Esophagus squamous epithelium (tissue), 4 donors: Measurements from ENCODE around the gene LPP.

Experiments used
- CTCF ChIP-seq, 6 experiments: fragments of 450-650 bp in 4 of 6; fragments of 200-600 bp in 2 of 6; sonication (generic) in 2 of 6; IDR thresholded peaks; one replicate each; pipeline ENCODE4 v1.5.1; 2016 to 2019; ENCODE audit warnings: antibody characterized with exemption in 6 of 6, mild to moderate bottlenecking in 4 of 6, moderate library complexity in 4 of 6
- POLR2A ChIP-seq, 4 donors: fragments of 450-650 bp; IDR thresholded peaks; one replicate each; pipeline ENCODE4 v1.6.1; 2017; ENCODE audit warnings: antibody characterized with exemption in 4 of 4, mild to moderate bottlenecking in 4 of 4, moderate library complexity in 3 of 4

- TF ChIP-seq POLR2A (IDR thresholded peaks at IDR 0.05), result no peak
- TF ChIP-seq CTCF (IDR thresholded peaks at IDR 0.05), result no peak
These were observed 632.5 kb downstream of the LPP start for GRCh38 chr3:188786424-188786823.
